IMR-90 (cell line): Measurements from ENCODE around the gene PCSK5. TPM values are rescaled to one million over a fixed set of nuclear protein-coding genes. Genes with fewer than 3 reads are reported as not detected.

Experiments
- ATAC-seq: fragments of 200-7000 bp; cut with Tn5 transposase; 2 replicates; pipeline ENCODE4 v1.9.1; 2020; ENCODE audit warnings: low read depth, mild to moderate bottlenecking, moderate library complexity
- BruUV-seq: library from RNA; stranded (reverse); fragments of 400-500 nt; replicated peaks from 2 replicates; lab custom pipeline; 2021; lab: Mats Ljungman, UMichigan
- CTCF ChIA-PET: fragments of 300-600 bp; formaldehyde crosslinking; extraction: SDS; loops from one replicate; lab custom pipeline; 2021; ENCODE audit warnings: antibody characterized with exemption; lab: Yijun Ruan, JAX
- POLR2A ChIA-PET: fragments of 300-600 bp; sonication (Branson Sonifier 250); formaldehyde crosslinking; loops from one replicate; lab custom pipeline; 2022; ENCODE audit warnings: antibody characterized with exemption; ENCODE audit not compliant: unreplicated experiment; lab: Charles Lee
- DNase-seq: peaks from one replicate; pipeline ENCODE4 v3.0.0; 2013
- H2AFZ ChIP-seq: replicated peaks from 2 replicates; pipeline ENCODE3; 2013; ENCODE audit warnings: low read length, mild to moderate bottlenecking; ENCODE audit not compliant: poor library complexity
- H2AK5ac ChIP-seq: 2 replicates; pipeline ENCODE4 v1.6.1; 2013; ENCODE audit warnings: low read depth, low read length, inconsistent platforms
- H2AK9ac ChIP-seq: replicated peaks from 2 replicates; pipeline ENCODE3; 2013; ENCODE audit warnings: mild to moderate bottlenecking, low read depth, low read length, moderate library complexity; ENCODE audit not compliant: poor library complexity
- H2BK120ac ChIP-seq: 2 replicates; pipeline ENCODE4 v1.6.1; 2013; ENCODE audit warnings: low read depth, low read length, inconsistent platforms
- H2BK15ac ChIP-seq: 3 replicates; pipeline ENCODE4 v1.6.1; 2013; ENCODE audit warnings: low read depth, low read length, inconsistent platforms
- H2BK20ac ChIP-seq: 2 replicates; pipeline ENCODE4 v1.6.1; 2013; ENCODE audit warnings: low read depth, mild to moderate bottlenecking, inconsistent platforms, low read length, moderate library complexity
- H2BK5ac ChIP-seq: 2 replicates; pipeline ENCODE4 v1.6.1; 2013; ENCODE audit warnings: mild to moderate bottlenecking, low read depth, low read length, inconsistent platforms; ENCODE audit not compliant: poor library complexity, severe bottlenecking
- H3K14ac ChIP-seq: replicated peaks from 2 replicates; pipeline ENCODE4 v1.6.1; 2013; ENCODE audit warnings: low read depth, low read length, inconsistent platforms
- H3K18ac ChIP-seq: 2 replicates; pipeline ENCODE4 v1.6.1; 2013; ENCODE audit warnings: low read depth, low read length, control low read depth
- H3K23ac ChIP-seq: 2 replicates; pipeline ENCODE4 v1.6.1; 2013; ENCODE audit warnings: low read depth, low read length, inconsistent platforms
- H3K27ac ChIP-seq: 2 replicates; pipeline ENCODE4 v1.5.1; 2013; ENCODE audit warnings: mild to moderate bottlenecking, control low read depth, low read length; ENCODE audit not compliant: insufficient read depth
- H3K27me3 ChIP-seq: 2 replicates; pipeline ENCODE4 v1.6.1; 2013; ENCODE audit warnings: low read length; ENCODE audit not compliant: control insufficient read depth, insufficient read depth
- H3K36me3 ChIP-seq: 2 replicates; pipeline ENCODE4 v1.6.1; 2013; ENCODE audit warnings: low read length, mixed read lengths; ENCODE audit not compliant: control insufficient read depth, insufficient read depth
- H3K4ac ChIP-seq: 2 replicates; pipeline ENCODE4 v1.6.1; 2013; ENCODE audit warnings: low read depth, low read length, inconsistent platforms
- H3K4me1 ChIP-seq: 2 replicates; pipeline ENCODE4 v1.6.1; 2013; ENCODE audit warnings: low read length, mixed read lengths; ENCODE audit not compliant: control insufficient read depth, insufficient read depth
- H3K4me2 ChIP-seq: 2 replicates; pipeline ENCODE4 v1.6.1; 2013; ENCODE audit warnings: low read depth, mild to moderate bottlenecking, control low read depth, low read length, moderate library complexity
- H3K4me3 ChIP-seq: 2 replicates; pipeline ENCODE4 v1.5.1; 2013; ENCODE audit warnings: low read depth, mild to moderate bottlenecking, control low read depth, low read length, moderate library complexity; ENCODE audit not compliant: insufficient read depth
- H3K56ac ChIP-seq: 2 replicates; pipeline ENCODE4 v1.6.1; 2013; ENCODE audit warnings: low read length, inconsistent platforms; ENCODE audit not compliant: insufficient read depth; ENCODE audit errors: extremely low read depth
- H3K79me1 ChIP-seq, 2 experiments: 2 replicates each; pipeline ENCODE4 v1.6.1; 2013; ENCODE audit warnings: low read length in 2 of 2, inconsistent platforms in 1 of 2, low read depth in 1 of 2
- H3K9ac ChIP-seq: 2 replicates; pipeline ENCODE4 v1.6.1; 2013; ENCODE audit warnings: low read depth, low read length, control low read depth
- H3K9me1 ChIP-seq: 2 replicates; pipeline ENCODE4 v1.6.1; 2013; ENCODE audit warnings: low read length, inconsistent platforms; ENCODE audit not compliant: insufficient read depth
- H3K9me3 ChIP-seq: 2 replicates; pipeline ENCODE4 v1.6.1; 2013; ENCODE audit warnings: low read length; ENCODE audit not compliant: control insufficient read depth, insufficient read depth
- H4K20me1 ChIP-seq: 2 replicates; pipeline ENCODE4 v1.6.1; 2013; ENCODE audit warnings: low read length, inconsistent platforms; ENCODE audit not compliant: insufficient read depth
- H4K5ac ChIP-seq: 2 replicates; pipeline ENCODE4 v1.6.1; 2013; ENCODE audit warnings: mild to moderate bottlenecking, low read depth, low read length, control low read depth
- H4K8ac ChIP-seq, 2 experiments: 2 replicates each; pipeline ENCODE4 v1.6.1; 2013; ENCODE audit warnings: low read depth in 2 of 2, low read length in 2 of 2, control low read depth in 1 of 2, inconsistent platforms in 1 of 2
- H4K91ac ChIP-seq: 2 replicates; pipeline ENCODE4 v1.6.1; 2013; ENCODE audit warnings: low read depth, low read length, inconsistent platforms; ENCODE audit not compliant: insufficient read depth
- BHLHE40 ChIP-seq: fragments of 150-350 bp; IDR thresholded peaks from 2 replicates; pipeline ENCODE4 v1.6.1; 2016; ENCODE audit warnings: mild to moderate bottlenecking, low read depth, low read length
- CEBPB ChIP-seq: IDR thresholded peaks from 2 replicates; pipeline ENCODE4 v1.6.1; 2012; ENCODE audit warnings: low read depth, low read length, improper control_type of control experiment
- CHD1 ChIP-seq: IDR thresholded peaks from 2 replicates; pipeline ENCODE4 v1.6.1; 2012; ENCODE audit warnings: low read depth, low read length, improper control_type of control experiment
- CTCF ChIP-seq: conservative IDR thresholded peaks from 2 replicates; pipeline ENCODE4 v1.5.1; 2012; ENCODE audit warnings: mild to moderate bottlenecking, low read depth, low read length, improper control_type of control experiment
- FOS ChIP-seq: fragments of 150-350 bp; IDR thresholded peaks from 2 replicates; pipeline ENCODE4 v1.6.1; 2016; ENCODE audit warnings: low read depth, low read length
- MAFK ChIP-seq: IDR thresholded peaks from 2 replicates; pipeline ENCODE4 v1.6.1; 2012; ENCODE audit warnings: low read depth, low read length, improper control_type of control experiment
- MAZ ChIP-seq: IDR thresholded peaks from 2 replicates; pipeline ENCODE4 v1.6.1; 2012; ENCODE audit warnings: low read depth, mild to moderate bottlenecking, low read length, improper control_type of control experiment, moderate library complexity, borderline replicate concordance
- MXI1 ChIP-seq: IDR thresholded peaks from 2 replicates; pipeline ENCODE4 v1.6.1; 2012; ENCODE audit warnings: low read depth, mild to moderate bottlenecking, low read length, moderate library complexity, borderline replicate concordance
- NFE2L2 ChIP-seq: fragments of 150-350 bp; IDR thresholded peaks from 2 replicates; pipeline ENCODE4 v1.6.1; 2016; ENCODE audit warnings: low read depth, mild to moderate bottlenecking, low read length
- POLR2A ChIP-seq: IDR thresholded peaks from 2 replicates; pipeline ENCODE4 v1.6.1; 2012; ENCODE audit warnings: mild to moderate bottlenecking, low read depth, low read length
- RAD21 ChIP-seq: IDR thresholded peaks from 2 replicates; pipeline ENCODE4 v1.6.1; 2012; ENCODE audit warnings: low read length, improper control_type of control experiment
- RCOR1 ChIP-seq: IDR thresholded peaks from 2 replicates; pipeline ENCODE4 v1.6.1; 2012; ENCODE audit warnings: mild to moderate bottlenecking, low read length, improper control_type of control experiment; ENCODE audit not compliant: insufficient replicate concordance
- RFX5 ChIP-seq: IDR thresholded peaks from 2 replicates; pipeline ENCODE4 v1.8.0; 2012; ENCODE audit warnings: low read depth, mild to moderate bottlenecking, low read length, moderate library complexity
- SMC3 ChIP-seq: fragments of 150-350 bp; IDR thresholded peaks from 2 replicates; pipeline ENCODE4 v1.6.1; 2016; ENCODE audit warnings: low read depth, mild to moderate bottlenecking, antibody characterized with exemption, low read length, moderate library complexity
- USF2 ChIP-seq: fragments of 150-350 bp; IDR thresholded peaks from 2 replicates; pipeline ENCODE4 v1.6.1; 2017; ENCODE audit warnings: mild to moderate bottlenecking, antibody characterized with exemption, low read length, low read depth
- WGBS, 2 experiments: methylation state at CpG; one replicate each; pipeline versions ENCODE4 v1.1.5 to v1.1.7; 2013; ENCODE audit warnings: missing lambda C conversion rate in 2 of 2; ENCODE audit not compliant: insufficient read length in 1 of 2; ENCODE audit errors: extremely low coverage in 2 of 2; 5-methylcytosine and 5-hydroxymethylcytosine counted together
- dilution Hi-C: fragments of 300-500 bp; cut with HindIII; formaldehyde crosslinking; loops from one replicate; pipeline ENCODE4 v1.14.3; 2018; ENCODE audit warnings: low sequenced_read_pairs; ENCODE audit not compliant: unreplicated experiment
- in situ Hi-C: fragments of 300-500 bp; cut with MboI; formaldehyde crosslinking; loops from 3 replicates; pipeline ENCODE4 v1.14.3; 2019; ENCODE audit warnings: low sequenced_read_pairs, inconsistent platforms, mixed read lengths
- intact Hi-C: fragments of 100-400 bp; cut with micrococcal nuclease; formaldehyde crosslinking; loops from 2 replicates; pipeline ENCODE4 v1.10.0; 2022
- polyA plus RNA-seq, 3 experiments: library from polyadenylated mRNA; depleted of rRNA; stranded (reverse); fragments of >200 nt; gene quantifications; 2 replicates each; pipeline ENCODE4 v1.2.3, GENCODE V29; 2012; ENCODE audit warnings: low replicate concordance in 1 of 3
- total RNA-seq: library from RNA; depleted of rRNA; stranded (reverse); fragments of >200 nt; gene quantifications from 2 replicates; pipeline ENCODE4 v1.2.3, GENCODE V29; 2012
- TF ChIP-seq, protein P1 (sequence below): fragments of 150-350 bp; IDR thresholded peaks from 2 replicates; pipeline ENCODE4 v1.6.1; 2016; ENCODE audit warnings: low read depth, mild to moderate bottlenecking, low read length, moderate library complexity, borderline replicate concordance

The PCSK5 gene
- total and polyA plus RNA-seq, 2 of the 4 experiments (the other 2 are of a cell fraction), result 1.5 to 3.0 TPM

GRCh38 chr9:76351006-76351405 lies 460.5 kb downstream of the PCSK5 start:
- H3K56ac ChIP-seq, result no peak overlapping the region
- H3K36me3 ChIP-seq, result no peaks in the 10 kb centered on the region
- no TSS peak for BruUV-seq
- ATAC-seq (no peak), DNase-seq (no peak)
- no peaks in the 10 kb centered on the region for H4K20me1 ChIP-seq
- peaks cover 10% of the 10 kb centered on the region for H3K27me3 ChIP-seq
- in situ Hi-C loops (no loop called here), dilution Hi-C loops (no loop called here), intact Hi-C loops (no loop called here)
- no peak overlapping the region for H3K4me3 ChIP-seq
- no peak overlapping the region for H2BK20ac ChIP-seq
- no CpG with 5 or more reads among the region's 3 CpGs for WGBS, 2 experiments
- H3K9me3 ChIP-seq, result no peaks in the 10 kb centered on the region; the same call in 1 of the 2 replicates
- no peak overlapping the region for H3K9ac ChIP-seq
- no peaks in the 10 kb centered on the region for H3K79me1 ChIP-seq
- ChIA-PET CTCF (no interaction called here), POLR2A (no interaction called here)
- no peak overlapping the region for H3K4ac ChIP-seq
- no peak overlapping the region for H4K8ac ChIP-seq
- no peak overlapping the region for H2AFZ ChIP-seq
- H2BK120ac ChIP-seq, result no peak overlapping the region
- H3K4me2 ChIP-seq, result no peak overlapping the region
- H2BK5ac ChIP-seq, result no peak overlapping the region
- no peak overlapping the region for H4K5ac ChIP-seq
- H3K23ac ChIP-seq, result no peak overlapping the region
- no peak overlapping the region for H4K91ac ChIP-seq
- no peak overlapping the region for H2BK15ac ChIP-seq
- H3K14ac ChIP-seq, result no peak overlapping the region
- no peak overlapping the region for H3K27ac ChIP-seq
- H2AK5ac ChIP-seq, result no peak overlapping the region
- peaks cover 2% of the 10 kb centered on the region; the same call in 1 of the 2 replicates for H3K9me1 ChIP-seq
- TF ChIP-seq CEBPB (no peak), MAZ (no peak), FOS (no peak), RFX5 (no peak), RCOR1 (no peak), CTCF (no peak), NFE2L2 (no peak), MAFK (no peak), MXI1 (no peak), USF2 (no peak), POLR2A (no peak), CHD1 (no peak), SMC3 (no peak), BHLHE40 (no peak), RAD21 (no peak)
- TF ChIP-seq, protein P1, sequence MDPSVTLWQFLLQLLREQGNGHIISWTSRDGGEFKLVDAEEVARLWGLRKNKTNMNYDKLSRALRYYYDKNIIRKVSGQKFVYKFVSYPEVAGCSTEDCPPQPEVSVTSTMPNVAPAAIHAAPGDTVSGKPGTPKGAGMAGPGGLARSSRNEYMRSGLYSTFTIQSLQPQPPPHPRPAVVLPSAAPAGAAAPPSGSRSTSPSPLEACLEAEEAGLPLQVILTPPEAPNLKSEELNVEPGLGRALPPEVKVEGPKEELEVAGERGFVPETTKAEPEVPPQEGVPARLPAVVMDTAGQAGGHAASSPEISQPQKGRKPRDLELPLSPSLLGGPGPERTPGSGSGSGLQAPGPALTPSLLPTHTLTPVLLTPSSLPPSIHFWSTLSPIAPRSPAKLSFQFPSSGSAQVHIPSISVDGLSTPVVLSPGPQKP, result no peak
- no peaks in the 10 kb centered on the region for H3K4me1 ChIP-seq
- H3K18ac ChIP-seq, result no peak overlapping the region
- no peak overlapping the region for H2AK9ac ChIP-seq
